HepG2 (cell line): Measurements from ENCODE around the gene IGF2BP1. TPM values are rescaled to one million over a fixed set of nuclear protein-coding genes. Genes with fewer than 3 reads are reported as not detected.

Source experiments
- ELF1 ChIP-seq: sonication (generic); formaldehyde crosslinking; IDR thresholded peaks from 2 replicates; pipeline ENCODE4 v1.4.0; 2020; ENCODE audit warnings: missing genetic modification reagents
- HIVEP1 ChIP-seq: sonication (generic); formaldehyde crosslinking; IDR thresholded peaks from 2 replicates; pipeline ENCODE4 v1.4.0; 2020; ENCODE audit warnings: mild to moderate bottlenecking, missing genetic modification reagents
- MEIS2 ChIP-seq: sonication (generic); formaldehyde crosslinking; IDR thresholded peaks from 2 replicates; pipeline ENCODE4 v1.9.0; 2021; ENCODE audit warnings: mild to moderate bottlenecking, missing genetic modification reagents
- MIER3 ChIP-seq: IDR thresholded peaks from 2 replicates; pipeline ENCODE4 v1.6.1; 2016; ENCODE audit warnings: missing compliant biosample characterization, borderline replicate concordance
- NFE2 ChIP-seq: sonication (generic); formaldehyde crosslinking; IDR thresholded peaks from 2 replicates; pipeline ENCODE4 v1.4.0; 2020; ENCODE audit warnings: missing genetic modification reagents
- NONO ChIP-seq, 2 experiments: fragments of 450-650 bp in 1 of 2; sonication (generic) in 1 of 2; formaldehyde crosslinking in 1 of 2; IDR thresholded peaks in 1 of 2; conservative IDR thresholded peaks in 1 of 2; 2 replicates each; pipeline versions ENCODE4 v1.6.1 to v1.8.0; 2017 to 2022; ENCODE audit warnings: mild to moderate bottlenecking in 1 of 2, missing genetic modification reagents in 1 of 2, moderate library complexity in 1 of 2
- SP140L ChIP-seq: sonication (generic); formaldehyde crosslinking; IDR thresholded peaks from 2 replicates; pipeline ENCODE4 v1.4.0; 2020; ENCODE audit warnings: missing genetic modification reagents, borderline replicate concordance
- U2AF1 ChIP-seq: fragments of 200-400 bp; formaldehyde crosslinking; optimal IDR thresholded peaks from 2 replicates; pipeline ENCODE3; 2017; ENCODE audit warnings: mild to moderate bottlenecking, low read depth, low read length
- ZFYVE20 ChIP-seq: sonication (generic); formaldehyde crosslinking; IDR thresholded peaks from 2 replicates; pipeline ENCODE4 v1.8.0; 2023; ENCODE audit warnings: low read depth, mild to moderate bottlenecking, moderate library complexity, missing genetic modification reagents, borderline replicate concordance
- ZNF292 ChIP-seq: sonication (generic); formaldehyde crosslinking; IDR thresholded peaks from 2 replicates; pipeline ENCODE4 v1.8.1; 2022; ENCODE audit warnings: mild to moderate bottlenecking, low read depth, missing genetic modification reagents, borderline replicate concordance
- ZNF598 ChIP-seq: sonication (generic); formaldehyde crosslinking; IDR thresholded peaks from 2 replicates; pipeline ENCODE4 v1.5.1; 2020; ENCODE audit warnings: mild to moderate bottlenecking, missing genetic modification reagents, borderline replicate concordance
- ZNF792 ChIP-seq: IDR thresholded peaks from 2 replicates; pipeline ENCODE4 v1.6.1; 2016
- ZNF883 ChIP-seq: sonication (generic); formaldehyde crosslinking; IDR thresholded peaks from 2 replicates; pipeline ENCODE4 v1.5.1; 2020; ENCODE audit warnings: mild to moderate bottlenecking, missing genetic modification reagents; ENCODE audit errors: not compliant biosample characterization
- polyA plus RNA-seq, 8 experiments: library from polyadenylated mRNA; depleted of rRNA in 3 of 8; stranded (reverse) in 7 of 8; unstranded in 1 of 8; fragments of >200 nt; fragmentation: Illumina TruSeq in 4 of 8; extraction: Trizol in 4 of 8; gene quantifications; 2 replicates each; pipeline versions ENCODE4 v1.2.1 to v1.2.3, GENCODE V29; 2011 to 2016; ENCODE audit warnings: low read depth in 4 of 8, missing spikeins in 1 of 8, mixed read lengths in 1 of 8; ENCODE audit not compliant: insufficient read depth in 1 of 8
- total RNA-seq, 5 experiments: library from RNA; depleted of rRNA; stranded (reverse); fragments of >200 nt; fragmentation: Illumina TruSeq; extraction: Trizol; gene quantifications; 2 replicates each; pipeline ENCODE4 v1.2.3, GENCODE V29; 2016; ENCODE audit warnings: low read depth in 1 of 5
- TF ChIP-seq, protein P1 (sequence below): sonication (generic); formaldehyde crosslinking; IDR thresholded peaks from 2 replicates; pipeline ENCODE4 v1.5.0; 2020; ENCODE audit warnings: missing genetic modification reagents
- TF ChIP-seq, protein P2 (sequence below): sonication (generic); formaldehyde crosslinking; IDR thresholded peaks from 2 replicates; pipeline ENCODE4 v1.4.0; 2020; ENCODE audit warnings: mild to moderate bottlenecking, missing genetic modification reagents
- TF ChIP-seq, protein P3 (sequence below): sonication (generic); formaldehyde crosslinking; IDR thresholded peaks from 2 replicates; pipeline ENCODE4 v1.4.0; 2020; ENCODE audit warnings: missing genetic modification reagents, borderline replicate concordance
- TF ChIP-seq, protein P4 (sequence below): IDR thresholded peaks from 2 replicates; pipeline ENCODE4 v1.6.1; 2016; ENCODE audit warnings: missing biosample characterization, missing genetic modification reagents, low read depth
- TF ChIP-seq, protein P5 (sequence below): sonication (generic); formaldehyde crosslinking; IDR thresholded peaks from 2 replicates; pipeline ENCODE4 v1.8.0; 2022; ENCODE audit warnings: mild to moderate bottlenecking, missing genetic modification reagents, moderate library complexity

Gene IGF2BP1
- total and polyA plus RNA-seq, 2 of the 13 experiments (the other 11 are each of a cell fraction or from before 2014, with no cell fraction given): 29.7 to 75.1 TPM

DNA sequence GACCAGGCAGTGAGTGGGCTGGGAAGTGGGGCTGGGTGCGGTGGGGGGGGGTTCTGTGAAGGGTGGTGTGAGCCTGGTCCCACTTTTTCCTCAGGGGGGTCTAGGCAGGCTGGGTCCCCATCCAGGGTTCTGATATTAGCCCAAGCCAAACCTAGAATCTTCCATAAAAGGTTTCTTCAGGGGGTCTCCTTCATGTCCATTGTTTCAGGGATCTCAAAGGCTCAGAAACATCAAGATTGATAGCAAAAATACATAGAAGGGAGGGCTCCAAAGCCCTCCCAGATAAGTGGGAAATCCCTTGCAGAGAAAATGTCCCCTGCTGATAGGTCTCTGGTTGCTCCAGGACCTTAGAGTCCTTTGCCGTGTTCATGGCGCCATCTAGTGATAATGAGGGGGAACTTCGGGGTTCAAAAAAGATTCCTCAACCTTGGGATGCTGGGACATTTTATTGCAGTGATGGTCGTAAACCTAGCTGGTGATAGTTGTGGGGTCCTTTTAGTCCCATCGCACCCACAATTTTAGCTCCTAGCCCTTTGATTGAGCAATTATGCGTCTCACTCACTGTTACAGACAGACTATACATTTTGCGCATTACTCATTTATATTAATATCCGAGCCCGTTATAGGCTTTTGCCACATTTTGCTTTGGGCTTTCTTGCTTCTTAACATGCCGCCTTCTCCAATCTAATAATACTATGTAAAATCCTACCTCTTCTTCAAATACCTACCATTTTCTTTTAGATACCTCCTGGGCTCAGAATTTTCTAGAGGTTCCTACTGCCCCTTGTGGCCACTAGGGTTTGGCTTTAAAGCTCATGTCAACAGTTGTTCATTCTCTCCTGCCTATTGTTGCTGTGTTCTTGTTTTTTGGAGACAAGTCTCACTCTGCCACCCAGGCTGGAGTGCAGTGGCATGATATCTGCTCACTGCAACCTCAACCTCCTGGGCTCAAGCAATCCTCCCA is 35.1 kb downstream of the IGF2BP1 start (continued):
- no peak for TF ChIP-seq NFE2 (CRISPR knock-in tag)
- TF ChIP-seq HIVEP1 (CRISPR knock-in tag): no peak
- no peak for TF ChIP-seq U2AF1
- TF ChIP-seq, protein P1, sequence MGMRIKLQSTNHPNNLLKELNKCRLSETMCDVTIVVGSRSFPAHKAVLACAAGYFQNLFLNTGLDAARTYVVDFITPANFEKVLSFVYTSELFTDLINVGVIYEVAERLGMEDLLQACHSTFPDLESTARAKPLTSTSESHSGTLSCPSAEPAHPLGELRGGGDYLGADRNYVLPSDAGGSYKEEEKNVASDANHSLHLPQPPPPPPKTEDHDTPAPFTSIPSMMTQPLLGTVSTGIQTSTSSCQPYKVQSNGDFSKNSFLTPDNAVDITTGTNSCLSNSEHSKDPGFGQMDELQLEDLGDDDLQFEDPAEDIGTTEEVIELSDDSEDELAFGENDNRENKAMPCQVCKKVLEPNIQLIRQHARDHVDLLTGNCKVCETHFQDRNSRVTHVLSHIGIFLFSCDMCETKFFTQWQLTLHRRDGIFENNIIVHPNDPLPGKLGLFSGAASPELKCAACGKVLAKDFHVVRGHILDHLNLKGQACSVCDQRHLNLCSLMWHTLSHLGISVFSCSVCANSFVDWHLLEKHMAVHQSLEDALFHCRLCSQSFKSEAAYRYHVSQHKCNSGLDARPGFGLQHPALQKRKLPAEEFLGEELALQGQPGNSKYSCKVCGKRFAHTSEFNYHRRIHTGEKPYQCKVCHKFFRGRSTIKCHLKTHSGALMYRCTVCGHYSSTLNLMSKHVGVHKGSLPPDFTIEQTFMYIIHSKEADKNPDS (CRISPR knock-in tag): no peak
- TF ChIP-seq ZFYVE20 (CRISPR knock-in tag): no peak
- no peak for TF ChIP-seq NONO (IDR thresholded peaks at IDR 0.05)
- TF ChIP-seq NONO (CRISPR knock-in tag; conservative IDR thresholded peaks at IDR 0.05): no peak; the same call in 1 of the 2 replicates
- TF ChIP-seq, protein P2, sequence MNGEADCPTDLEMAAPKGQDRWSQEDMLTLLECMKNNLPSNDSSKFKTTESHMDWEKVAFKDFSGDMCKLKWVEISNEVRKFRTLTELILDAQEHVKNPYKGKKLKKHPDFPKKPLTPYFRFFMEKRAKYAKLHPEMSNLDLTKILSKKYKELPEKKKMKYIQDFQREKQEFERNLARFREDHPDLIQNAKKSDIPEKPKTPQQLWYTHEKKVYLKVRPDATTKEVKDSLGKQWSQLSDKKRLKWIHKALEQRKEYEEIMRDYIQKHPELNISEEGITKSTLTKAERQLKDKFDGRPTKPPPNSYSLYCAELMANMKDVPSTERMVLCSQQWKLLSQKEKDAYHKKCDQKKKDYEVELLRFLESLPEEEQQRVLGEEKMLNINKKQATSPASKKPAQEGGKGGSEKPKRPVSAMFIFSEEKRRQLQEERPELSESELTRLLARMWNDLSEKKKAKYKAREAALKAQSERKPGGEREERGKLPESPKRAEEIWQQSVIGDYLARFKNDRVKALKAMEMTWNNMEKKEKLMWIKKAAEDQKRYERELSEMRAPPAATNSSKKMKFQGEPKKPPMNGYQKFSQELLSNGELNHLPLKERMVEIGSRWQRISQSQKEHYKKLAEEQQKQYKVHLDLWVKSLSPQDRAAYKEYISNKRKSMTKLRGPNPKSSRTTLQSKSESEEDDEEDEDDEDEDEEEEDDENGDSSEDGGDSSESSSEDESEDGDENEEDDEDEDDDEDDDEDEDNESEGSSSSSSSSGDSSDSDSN (CRISPR knock-in tag): no peak
- TF ChIP-seq ZNF598: no peak
- TF ChIP-seq MIER3: peak; percentile 75; the same call in 1 of the 2 replicates
- no peak for TF ChIP-seq ZNF883
- TF ChIP-seq, protein P3, sequence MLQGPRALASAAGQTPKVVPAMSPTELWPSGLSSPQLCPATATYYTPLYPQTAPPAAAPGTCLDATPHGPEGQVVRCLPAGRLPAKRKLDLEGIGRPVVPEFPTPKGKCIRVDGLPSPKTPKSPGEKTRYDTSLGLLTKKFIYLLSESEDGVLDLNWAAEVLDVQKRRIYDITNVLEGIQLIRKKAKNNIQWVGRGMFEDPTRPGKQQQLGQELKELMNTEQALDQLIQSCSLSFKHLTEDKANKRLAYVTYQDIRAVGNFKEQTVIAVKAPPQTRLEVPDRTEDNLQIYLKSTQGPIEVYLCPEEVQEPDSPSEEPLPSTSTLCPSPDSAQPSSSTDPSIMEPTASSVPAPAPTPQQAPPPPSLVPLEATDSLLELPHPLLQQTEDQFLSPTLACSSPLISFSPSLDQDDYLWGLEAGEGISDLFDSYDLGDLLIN (CRISPR knock-in tag): no peak
- TF ChIP-seq ZNF792 (CRISPR knock-in tag): 0 out of 2 replicates have a peak, but pooled peaks have one; percentile 24
- peak; percentile 30; the same call in 1 of the 2 replicates for TF ChIP-seq ELF1 (CRISPR knock-in tag)
- TF ChIP-seq MEIS2 (CRISPR knock-in tag): no peak
- TF ChIP-seq, protein P4, sequence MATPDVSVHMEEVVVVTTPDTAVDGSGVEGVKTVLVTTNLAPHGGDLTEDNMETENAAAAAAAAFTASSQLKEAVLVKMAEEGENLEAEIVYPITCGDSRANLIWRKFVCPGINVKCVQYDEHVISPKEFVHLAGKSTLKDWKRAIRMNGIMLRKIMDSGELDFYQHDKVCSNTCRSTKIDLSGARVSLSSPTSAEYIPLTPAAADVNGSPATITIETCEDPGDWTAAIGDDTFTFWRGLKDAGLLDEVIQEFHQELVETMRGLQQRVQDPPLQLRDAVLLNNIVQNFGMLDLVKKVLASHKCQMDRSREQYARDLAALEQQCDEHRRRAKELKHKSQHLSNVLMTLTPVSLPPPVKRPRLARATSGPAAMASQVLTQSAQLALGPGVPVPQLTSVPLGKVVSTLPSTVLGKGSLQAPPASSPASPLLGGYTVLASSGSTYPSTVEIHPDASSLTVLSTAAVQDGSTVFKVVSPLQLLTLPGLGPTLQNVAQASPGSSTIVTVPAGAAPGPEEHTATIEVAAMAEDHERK (CRISPR knock-in tag): no peak
- TF ChIP-seq, protein P5, sequence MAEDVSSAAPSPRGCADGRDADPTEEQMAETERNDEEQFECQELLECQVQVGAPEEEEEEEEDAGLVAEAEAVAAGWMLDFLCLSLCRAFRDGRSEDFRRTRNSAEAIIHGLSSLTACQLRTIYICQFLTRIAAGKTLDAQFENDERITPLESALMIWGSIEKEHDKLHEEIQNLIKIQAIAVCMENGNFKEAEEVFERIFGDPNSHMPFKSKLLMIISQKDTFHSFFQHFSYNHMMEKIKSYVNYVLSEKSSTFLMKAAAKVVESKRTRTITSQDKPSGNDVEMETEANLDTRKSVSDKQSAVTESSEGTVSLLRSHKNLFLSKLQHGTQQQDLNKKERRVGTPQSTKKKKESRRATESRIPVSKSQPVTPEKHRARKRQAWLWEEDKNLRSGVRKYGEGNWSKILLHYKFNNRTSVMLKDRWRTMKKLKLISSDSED (CRISPR knock-in tag): no peak
- no peak for TF ChIP-seq ZNF292
- TF ChIP-seq SP140L: no peak
